Spleen (tissue), 7 donors: ENCODE results near the gene LRRN4.

ENCODE experiments used
- CTCF ChIP-seq, 11 experiments: fragments of 200-600 bp in 7 of 11; fragments of 450-650 bp in 4 of 11; sonication (generic) in 4 of 11; IDR thresholded peaks in 8 of 11; conservative IDR thresholded peaks in 3 of 11; 1 replicate in 7 of 11; 2 replicates in 4 of 11; pipeline versions ENCODE4 v1.4.0 to v1.8.0; 2016 to 2021; ENCODE audit warnings: antibody characterized with exemption in 11 of 11, inconsistent platforms in 4 of 11, mild to moderate bottlenecking in 1 of 11
- POLR2A ChIP-seq, 3 donors: fragments of 450-650 bp; IDR thresholded peaks; one replicate each; pipeline ENCODE4 v1.5.1; 2017; ENCODE audit warnings: antibody characterized with exemption in 3 of 3, mild to moderate bottlenecking in 1 of 3
- POLR2AphosphoS5 ChIP-seq, 3 donors: sonication (generic); formaldehyde crosslinking; IDR thresholded peaks; one replicate each; pipeline ENCODE4 v1.5.1; 2017; ENCODE audit warnings: antibody characterized with exemption in 3 of 3
- donor health status: DM: no; HTN: no; CAD: no; lungs with moderate emphysema.
- donor health status: DM: no; HTN: no; CAD: no.
- donor health status: DM: no; HTN: no; CAD: no.

- TF ChIP-seq CTCF (IDR thresholded peaks at IDR 0.05 in 8 of 11, conservative IDR thresholded peaks at IDR 0.05 in 3 of 11) (no peak), POLR2A (IDR thresholded peaks at IDR 0.05) (no peak), POLR2AphosphoS5 (IDR thresholded peaks at IDR 0.05) (no peak)
Observed at GRCh38 chr20:6079016-6079415, 25.2 kb upstream of the LRRN4 start.
